Measurements from ENCODE around the gene NOC2L.
A peak's percentile ranks its signal among the peaks of the same experiment; 100 is the strongest.
"Not testable (repeated sequence)": the region's sequence is repeated elsewhere in the genome, so short reads cannot be mapped to it uniquely, and the experiment has no call there.

NOC2L gene

GRCh38 chr1:982765-983436, 23.8 kb upstream of the NOC2L start:
- TF ChIP-seq POLR2A (IDR thresholded peaks at IDR 0.05; ENCODE audit: low read length) (no peak), GATA1 (IDR thresholded peaks at IDR 0.05; ENCODE audit: low read depth, low read length) (no peak)
- no peak for DNase-seq

GRCh38 chr1:981955-982558, 23.0 kb upstream of the NOC2L start, which contains the start of gene PERM1:
TSS of gene PERM1 (minus strand) at chr1:982093. CDS start at chr1:981029, 1,064 bp downstream.
- DNase-seq, result no peak

GRCh38 chr1:981491-981954, 22.5 kb upstream of the NOC2L start:
- no peak for TF ChIP-seq POLR2A (IDR thresholded peaks at IDR 0.05; ENCODE audit: low read length)
- no peak for TF ChIP-seq GATA1 (IDR thresholded peaks at IDR 0.05; ENCODE audit: low read depth, low read length)
- no peak for DNase-seq

More at GRCh38 chr1:981955-982558, 23.0 kb upstream of the NOC2L start, which contains the start of gene PERM1:
- TF ChIP-seq GATA1 (IDR thresholded peaks at IDR 0.05; ENCODE audit: low read depth, low read length), result no peak
- no peak for TF ChIP-seq POLR2A (IDR thresholded peaks at IDR 0.05; ENCODE audit: low read length)

- no peak for TF ChIP-seq GATA1 (IDR thresholded peaks at IDR 0.05; ENCODE audit: low read depth, low read length)
- TF ChIP-seq POLR2A (IDR thresholded peaks at IDR 0.05; ENCODE audit: low read length), result no peak
Measured at GRCh38 chr1:980602-981395, 21.7 kb upstream of the NOC2L start.

GRCh38 chr1:980137-980571, 21.1 kb upstream of the NOC2L start:
- no peak for DNase-seq
- TF ChIP-seq GATA1 (IDR thresholded peaks at IDR 0.05; ENCODE audit: low read depth, low read length), result no peak
- no peak for TF ChIP-seq POLR2A (IDR thresholded peaks at IDR 0.05; ENCODE audit: low read length)

More at GRCh38 chr1:980602-981395, 21.7 kb upstream of the NOC2L start:
- DNase-seq, result no peak

GRCh38 chr1:979744-980072, 20.7 kb upstream of the NOC2L start:
- no peak for DNase-seq
- TF ChIP-seq GATA1 (IDR thresholded peaks at IDR 0.05; ENCODE audit: low read depth, low read length), result no peak
- TF ChIP-seq POLR2A (IDR thresholded peaks at IDR 0.05; ENCODE audit: low read length), result no peak

- no peak for DNase-seq
- TF ChIP-seq POLR2A (IDR thresholded peaks at IDR 0.05; ENCODE audit: low read length) (no peak), GATA1 (IDR thresholded peaks at IDR 0.05; ENCODE audit: low read depth, low read length) (no peak)
Measured at GRCh38 chr1:978835-979743, 20.0 kb upstream of the NOC2L start.

GRCh38 chr1:978069-978834, 19.2 kb upstream of the NOC2L start:
- TF ChIP-seq GATA1 (IDR thresholded peaks at IDR 0.05; ENCODE audit: low read depth, low read length), result no peak
- TF ChIP-seq POLR2A (IDR thresholded peaks at IDR 0.05; ENCODE audit: low read length), result no peak
- no peak for DNase-seq

- DNase-seq, result not testable (repeated sequence)
Measured at GRCh38 chr1:976791-977190, 17.7 kb upstream of the NOC2L start.

- DNase-seq, result peak; percentile 64 to 72
- TF ChIP-seq POLR2A (IDR thresholded peaks at IDR 0.05; ENCODE audit: low read length), result no peak
- no peak for TF ChIP-seq GATA1 (IDR thresholded peaks at IDR 0.05; ENCODE audit: low read depth, low read length)
Measured at GRCh38 chr1:975896-976683, 17.0 kb upstream of the NOC2L start.

- DNase-seq, result no peak
- no peak for TF ChIP-seq POLR2A (IDR thresholded peaks at IDR 0.05; ENCODE audit: low read length)
- no peak for TF ChIP-seq GATA1 (IDR thresholded peaks at IDR 0.05; ENCODE audit: low read depth, low read length)
Measured at GRCh38 chr1:975365-975764, 16.3 kb upstream of the NOC2L start.

- TF ChIP-seq GATA1 (IDR thresholded peaks at IDR 0.05; ENCODE audit: low read depth, low read length), result no peak
- TF ChIP-seq POLR2A (IDR thresholded peaks at IDR 0.05; ENCODE audit: low read length), result no peak
- DNase-seq, result no peak
Measured at GRCh38 chr1:974687-975328, 15.8 kb upstream of the NOC2L start.
